HepG2 (cell line): Measurements from ENCODE around the gene RNPEPL1. TPM values are rescaled to one million over a fixed set of nuclear protein-coding genes. Genes with fewer than 3 reads are reported as not detected.
A peak's percentile ranks its signal among the peaks of the same experiment; 100 is the strongest.

Source experiments
- AGO1 ChIP-seq: fragments of 200-400 bp; formaldehyde crosslinking; IDR thresholded peaks from 2 replicates; pipeline ENCODE4 v1.6.1; 2017; ENCODE audit warnings: mild to moderate bottlenecking, low read depth, low read length, moderate library complexity; ENCODE audit not compliant: poor library complexity, severe bottlenecking
- AGO2 ChIP-seq: fragments of 200-400 bp; formaldehyde crosslinking; optimal IDR thresholded peaks from 2 replicates; pipeline ENCODE3; 2017; ENCODE audit warnings: mild to moderate bottlenecking, low read depth, low read length, moderate library complexity
- ESRRA ChIP-seq: sonication (generic); formaldehyde crosslinking; IDR thresholded peaks from 2 replicates; pipeline ENCODE4 v1.5.1; 2020; ENCODE audit warnings: mild to moderate bottlenecking, low read depth, missing genetic modification reagents
- MEIS2 ChIP-seq: sonication (generic); formaldehyde crosslinking; IDR thresholded peaks from 2 replicates; pipeline ENCODE4 v1.9.0; 2021; ENCODE audit warnings: mild to moderate bottlenecking, missing genetic modification reagents
- NFAT5 ChIP-seq: sonication (generic); formaldehyde crosslinking; IDR thresholded peaks from 2 replicates; pipeline ENCODE4 v1.4.0; 2020; ENCODE audit warnings: missing genetic modification reagents
- POGZ ChIP-seq: sonication (generic); formaldehyde crosslinking; IDR thresholded peaks from 2 replicates; pipeline ENCODE4 v1.4.0; 2020; ENCODE audit warnings: mild to moderate bottlenecking, missing genetic modification reagents
- PTBP1 ChIP-seq: fragments of 200-400 bp; formaldehyde crosslinking; IDR thresholded peaks from 2 replicates; pipeline ENCODE4 v1.6.1; 2018; ENCODE audit warnings: low read length, low read depth; ENCODE audit not compliant: poor library complexity, severe bottlenecking
- SIX1 ChIP-seq: sonication (generic); formaldehyde crosslinking; IDR thresholded peaks from 2 replicates; pipeline ENCODE4 v1.4.0; 2020; ENCODE audit warnings: missing genetic modification reagents, borderline replicate concordance
- SMAD1 ChIP-seq: sonication (generic); formaldehyde crosslinking; IDR thresholded peaks from 2 replicates; pipeline ENCODE4 v1.4.0; 2020; ENCODE audit warnings: missing genetic modification reagents, low read depth, mild to moderate bottlenecking, borderline replicate concordance
- ZNF446 ChIP-seq: sonication (generic); formaldehyde crosslinking; IDR thresholded peaks from 2 replicates; pipeline ENCODE4 v1.5.0; 2020; ENCODE audit warnings: mild to moderate bottlenecking, missing genetic modification reagents
- ZNF512B ChIP-seq: sonication (generic); formaldehyde crosslinking; IDR thresholded peaks from 2 replicates; pipeline ENCODE4 v1.5.1; 2020; ENCODE audit warnings: missing genetic modification reagents, mild to moderate bottlenecking, borderline replicate concordance
- ZNF576 ChIP-seq: sonication (generic); formaldehyde crosslinking; IDR thresholded peaks from 2 replicates; pipeline ENCODE4 v1.4.0; 2020; ENCODE audit warnings: mild to moderate bottlenecking, missing genetic modification reagents
- ZNF687 ChIP-seq: sonication (generic); formaldehyde crosslinking; IDR thresholded peaks from 2 replicates; pipeline ENCODE4 v1.5.1; 2020; ENCODE audit warnings: mild to moderate bottlenecking, missing genetic modification reagents, moderate library complexity
- ZNF839 ChIP-seq: sonication (generic); formaldehyde crosslinking; IDR thresholded peaks from 2 replicates; pipeline ENCODE4 v1.4.0; 2020; ENCODE audit warnings: missing genetic modification reagents, mild to moderate bottlenecking, borderline replicate concordance
- polyA plus RNA-seq, 8 experiments: library from polyadenylated mRNA; depleted of rRNA in 3 of 8; stranded (reverse) in 7 of 8; unstranded in 1 of 8; fragments of >200 nt; fragmentation: Illumina TruSeq in 4 of 8; extraction: Trizol in 4 of 8; gene quantifications; 2 replicates each; pipeline versions ENCODE4 v1.2.1 to v1.2.3, GENCODE V29; 2011 to 2016; ENCODE audit warnings: low read depth in 4 of 8, missing spikeins in 1 of 8, mixed read lengths in 1 of 8; ENCODE audit not compliant: insufficient read depth in 1 of 8
- total RNA-seq, 5 experiments: library from RNA; depleted of rRNA; stranded (reverse); fragments of >200 nt; fragmentation: Illumina TruSeq; extraction: Trizol; gene quantifications; 2 replicates each; pipeline ENCODE4 v1.2.3, GENCODE V29; 2016; ENCODE audit warnings: low read depth in 1 of 5

RNPEPL1 gene
- total and polyA plus RNA-seq, 2 of the 13 experiments (the other 11 are each of a cell fraction or from before 2014, with no cell fraction given), result 13.0 to 18.0 TPM

- TF ChIP-seq ZNF687, result peak; percentile 31; the same call in 1 of the 2 replicates
- TF ChIP-seq POGZ (CRISPR knock-in tag), result no peak
- no peak for TF ChIP-seq ZNF512B (CRISPR knock-in tag)
- TF ChIP-seq NFAT5 (CRISPR knock-in tag), result no peak
- TF ChIP-seq SIX1 (CRISPR knock-in tag), result no peak
- no peak for TF ChIP-seq ZNF839 (CRISPR knock-in tag)
- no peak for TF ChIP-seq PTBP1
- peak; percentile 14 for TF ChIP-seq AGO2
- 0 out of 2 replicates have a peak, but pooled peaks have one; percentile 4 for TF ChIP-seq SMAD1 (CRISPR knock-in tag)
- TF ChIP-seq ZNF446, result no peak
- TF ChIP-seq ESRRA (CRISPR knock-in tag), result no peak
- TF ChIP-seq ZNF576 (CRISPR knock-in tag), result no peak
- TF ChIP-seq MEIS2 (CRISPR knock-in tag), result no peak
- TF ChIP-seq AGO1, result no peak
Observed at GRCh38 chr2:240569523-240569997, 1.3 kb downstream of the RNPEPL1 start (continued).
